ENCODE results near the gene CYTIP.
"Not testable (repeated sequence)": the region's sequence is repeated elsewhere in the genome, so short reads cannot be mapped to it uniquely, and the experiment has no call there.

The CYTIP gene

GRCh38 chr2:157421331-157421944, 22.5 kb downstream of the CYTIP start:
- no peak for DNase-seq

GRCh38 chr2:157420771-157421323, 23.0 kb downstream of the CYTIP start:
- DNase-seq: no peak

GRCh38 chr2:157419031-157419575, 24.8 kb downstream of the CYTIP start:
- no peak for DNase-seq

GRCh38 chr2:157418239-157418641, 25.6 kb downstream of the CYTIP start:
- DNase-seq: no peak

- DNase-seq: no peak
These were observed 28.2 kb downstream of the CYTIP start for GRCh38 chr2:157415591-157416101.

GRCh38 chr2:157414050-157414449, 29.8 kb downstream of the CYTIP start:
- no peak for DNase-seq

- no peak for DNase-seq
These were observed 30.4 kb downstream of the CYTIP start for GRCh38 chr2:157413326-157414035.

GRCh38 chr2:157411624-157412336, 32.1 kb downstream of the CYTIP start:
- no peak for DNase-seq

GRCh38 chr2:157405398-157405797, 38.5 kb downstream of the CYTIP start:
- DNase-seq: not testable (repeated sequence)

- peak; percentile 73 for DNase-seq
These were observed 39.5 kb downstream of the CYTIP start for GRCh38 chr2:157404363-157404762.

- DNase-seq: not testable (repeated sequence)
These were observed 40.9 kb downstream of the CYTIP start for GRCh38 chr2:157402801-157403485.

- no peak for DNase-seq
These were observed 48.1 kb downstream of the CYTIP start for GRCh38 chr2:157395811-157396210.

GRCh38 chr2:157394928-157395327, 49.0 kb downstream of the CYTIP start:
- no peak for DNase-seq

GRCh38 chr2:157393348-157393747, 50.5 kb downstream of the CYTIP start:
- DNase-seq: no peak

- no peak for DNase-seq
These were observed 55.1 kb downstream of the CYTIP start for GRCh38 chr2:157388827-157389226.

GRCh38 chr2:157386747-157387146, 57.1 kb downstream of the CYTIP start:
- DNase-seq: no peak

GRCh38 chr2:157386247-157386646, 57.6 kb downstream of the CYTIP start:
- no peak for DNase-seq

- no peak for DNase-seq
These were observed 66.0 kb downstream of the CYTIP start for GRCh38 chr2:157377861-157378260.

- no peak for DNase-seq
These were observed 67.8 kb downstream of the CYTIP start for GRCh38 chr2:157376041-157376440.

GRCh38 chr2:157375384-157375783, 68.5 kb downstream of the CYTIP start:
- no peak for DNase-seq

GRCh38 chr2:157368508-157368907, 75.4 kb downstream of the CYTIP start:
- DNase-seq: not testable (repeated sequence)

GRCh38 chr2:157367704-157368103, 76.2 kb downstream of the CYTIP start:
- DNase-seq: no peak
